Psoas muscle (tissue), 8 donors: ENCODE measurements around the gene GPR135. TPM values are rescaled to one million over a fixed set of nuclear protein-coding genes. Genes with fewer than 3 reads are reported as not detected.
"Not testable (repeated sequence)": the region's sequence is repeated elsewhere in the genome, so short reads cannot be mapped to it uniquely, and the experiment has no call there.

ENCODE experiments used
- ATAC-seq, 4 donors: fragments of 200-7000 bp; cut with Tn5 transposase; one replicate each; pipeline ENCODE4 v1.9.1; 2020; ENCODE audit warnings: moderate library complexity in 3 of 4, mild to moderate bottlenecking in 2 of 4
- DNase-seq, 2 donors: peaks; one replicate each; pipeline ENCODE4 v3.0.0-alpha.2; 2020
- H3K27ac ChIP-seq: fragments of 200-600 bp; one replicate; pipeline ENCODE4 v1.8.0; 2022
- H3K27me3 ChIP-seq, 3 donors: fragments of 200-600 bp in 1 of 3; one replicate each; pipeline versions ENCODE4 v1.6.1 to v1.8.0; 2013 to 2022; ENCODE audit warnings: low read length in 2 of 3, mild to moderate bottlenecking in 2 of 3, moderate library complexity in 1 of 3; ENCODE audit not compliant: insufficient read depth in 3 of 3
- H3K36me3 ChIP-seq, 2 donors: fragments of 200-600 bp in 1 of 2; one replicate each; pipeline versions ENCODE4 v1.6.1 to v1.8.0; 2013 to 2022; ENCODE audit warnings: low read depth in 1 of 2, mild to moderate bottlenecking in 1 of 2, moderate library complexity in 1 of 2; ENCODE audit not compliant: insufficient read depth in 1 of 2
- H3K4me1 ChIP-seq: fragments of 200-600 bp; one replicate; pipeline ENCODE4 v1.8.0; 2022
- H3K4me3 ChIP-seq: fragments of 200-600 bp; one replicate; pipeline ENCODE4 v1.8.0; 2022; ENCODE audit warnings: mild to moderate bottlenecking
- H3K9me3 ChIP-seq: fragments of 200-600 bp; one replicate; pipeline ENCODE4 v1.8.0; 2022
- CTCF ChIP-seq: fragments of 200-600 bp; IDR thresholded peaks from one replicate; pipeline ENCODE4 v1.8.0; 2022; ENCODE audit warnings: antibody characterized with exemption
- WGBS, 3 donors: extraction: QIAGEN DNeasy Blood & Tissue Kit; methylation state at CpG; one replicate each; pipeline versions ENCODE4 v1.1.6 to v1.1.7; 2013; 5-methylcytosine and 5-hydroxymethylcytosine counted together
- intact Hi-C, 2 donors: fragments of 100-400 bp; cut with DNase I; formaldehyde crosslinking; loops; one replicate each; pipeline versions ENCODE4 v1.11.0 to v1.14.2; 2022
- polyA plus RNA-seq, 3 donors: library from polyadenylated mRNA; stranded (reverse); fragments of 200-250 nt; gene quantifications; one replicate each; pipeline ENCODE4 v1.2.3, GENCODE V29; 2013
- total RNA-seq, 4 donors: library from RNA; stranded (reverse); fragmentation: NEBNext Ultra II Directional in 2 of 4; extraction: Animal tissue kit (Norgen Biotek cat#: 25700) in 2 of 4; gene quantifications; one replicate each; pipeline versions ENCODE4 v1.2.1 to v1.2.4, GENCODE V29; 2021 to 2023
- donor health status: healthy with polysubstance abuse.
- donor health status: DM: no; HTN: no; CAD: no; lungs with moderate emphysema.
- donor health status: Bipolar disorder and iron deficiency.
- donor health status: healthy.
- donor health status: DM: yes; HTN: yes; CAD: no.
- donor health status: DM: no; HTN: no; CAD: no.
- donor health status: DM: no; HTN: no; CAD: no.
- donor health status: DM: yes; HTN: yes; CAD: no.

GPR135 gene
- total and polyA plus RNA-seq, 7 donors: 0.84 to 2.7 (median 1.7) TPM

- H3K36me3 ChIP-seq: peaks cover 0 to 50% of the 10 kb centered on the region in 2 donors
- no peak overlapping the region for H3K27ac ChIP-seq
- no peak overlapping the region for H3K4me3 ChIP-seq
- ATAC-seq: no peak
- no peaks in the 10 kb centered on the region for H3K9me3 ChIP-seq
- DNase-seq: no peak
- TF ChIP-seq CTCF: no peak
- intact Hi-C loops: loop anchor here in 1 of 2 donors (10.0 kb wide), 1 partner anchor 434 kb away; no protein-coding TSS in a partner anchor
- H3K4me1 ChIP-seq: no peaks in the 10 kb centered on the region
- no peaks in the 10 kb centered on the region for H3K27me3 ChIP-seq
- 80 to 83% (median 81%) methylated on average over 2 of the region's 2 CpGs for WGBS, 3 donors
Measured at GRCh38 chr14:59458486-59458885, 6.7 kb downstream of the GPR135 start.

DNA sequence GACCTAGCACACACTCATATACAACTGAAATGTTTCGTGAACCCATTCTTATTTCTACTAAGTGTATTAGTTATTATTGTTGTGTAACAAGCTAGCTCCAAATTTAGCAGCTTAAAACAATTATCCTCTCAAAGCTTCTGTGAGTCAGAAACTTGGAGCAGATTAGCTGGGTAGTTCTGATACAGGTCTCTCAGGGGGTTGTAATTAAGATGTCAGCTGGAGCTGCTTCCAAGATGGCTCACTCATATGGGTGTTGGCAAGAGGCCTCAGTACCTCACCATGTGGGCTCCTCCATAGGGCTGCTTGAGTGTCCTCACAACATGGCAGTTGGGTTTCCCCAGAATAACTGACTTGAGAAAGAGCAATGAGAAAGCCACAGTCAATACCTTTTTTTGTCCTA, 9.8 kb downstream of the GPR135 start:
- intact Hi-C loops: loop anchor here in 1 of 2 donors (10.0 kb wide), 1 partner anchor 431 kb away; no protein-coding TSS in a partner anchor
- ATAC-seq (peak in 2 of 4 donors; percentile 15 to 41), DNase-seq (no peak)
- Histone ChIP-seq H3K27me3 (no peaks in the 10 kb centered on the region), H3K4me3 (no peak overlapping the region), H3K36me3 (peaks cover 0 to 57% of the 10 kb centered on the region in 2 donors), H3K9me3 (no peaks in the 10 kb centered on the region), H3K4me1 (no peaks in the 10 kb centered on the region), H3K27ac (no peak overlapping the region)
- 83 to 97% (median 96%) methylated on average over 1 of the region's 1 CpG for WGBS, 3 donors
- TF ChIP-seq CTCF: no peak

- WGBS, 3 donors: 19 to 30% (median 23%) methylated on average over 2 of the region's 2 CpGs
- Histone ChIP-seq H3K4me1 (no peaks in the 10 kb centered on the region), H3K27me3 (no peaks in the 10 kb centered on the region), H3K9me3 (no peaks in the 10 kb centered on the region), H3K36me3 (peaks cover 0 to 50% of the 10 kb centered on the region in 2 donors), H3K4me3 (no peak overlapping the region), H3K27ac (no peak overlapping the region)
- DNase-seq (no peak), ATAC-seq (peak; percentile 59 to 93 (median 79))
- intact Hi-C loops: loop anchor here in 1 of 2 donors (10.0 kb wide), 1 partner anchor 429 kb away; no protein-coding TSS in a partner anchor
- TF ChIP-seq CTCF: no peak
Measured at GRCh38 chr14:59454139-59454538, 11.0 kb downstream of the GPR135 start.

- WGBS, 3 donors: 98 to 100% (median 100%) methylated on average over 1 of the region's 1 CpG
- no peak for ATAC-seq
- Histone ChIP-seq H3K9me3 (no peaks in the 10 kb centered on the region), H3K27ac (no peak overlapping the region), H3K4me1 (no peaks in the 10 kb centered on the region), H3K4me3 (no peak overlapping the region), H3K27me3 (no peaks in the 10 kb centered on the region), H3K36me3 (peaks cover 0 to 36% of the 10 kb centered on the region in 2 donors)
- no peak for DNase-seq
- no peak for TF ChIP-seq CTCF
- intact Hi-C loops: loop anchor here in 1 of 2 donors (10.0 kb wide), 1 partner anchor 427 kb away; no protein-coding TSS in a partner anchor
Measured at GRCh38 chr14:59451849-59452248, 13.3 kb downstream of the GPR135 start.

DNA sequence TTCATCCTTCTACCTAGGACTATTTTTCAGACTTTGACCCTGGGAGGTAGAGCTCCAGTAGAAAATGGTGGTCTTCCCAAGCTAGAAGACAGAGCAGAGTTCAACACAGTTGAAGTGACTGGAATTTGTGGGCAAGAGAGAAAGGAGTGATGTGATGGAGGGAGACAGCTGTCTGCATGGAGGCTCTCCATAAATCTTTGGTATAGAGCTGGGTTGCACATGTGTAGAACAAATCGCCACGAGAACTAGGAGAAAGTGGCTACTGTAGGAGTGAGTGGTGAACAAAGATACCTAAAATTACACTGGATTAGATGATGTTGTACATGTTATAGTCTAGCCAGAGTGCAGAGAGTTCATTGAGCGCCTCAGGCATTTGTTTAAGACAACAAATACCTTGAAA, 14.5 kb downstream of the GPR135 start:
- no peak for TF ChIP-seq CTCF
- no peak overlapping the region for H3K4me3 ChIP-seq
- WGBS, 3 donors: 50 to 69% (median 61%) methylated on average over 3 of the region's 3 CpGs
- intact Hi-C loops: loop anchor here in 1 of 2 donors (10.0 kb wide), 1 partner anchor 426 kb away; no protein-coding TSS in a partner anchor
- H3K27ac ChIP-seq: no peak overlapping the region
- ATAC-seq: no peak
- DNase-seq: no peak
- no peaks in the 10 kb centered on the region for H3K9me3 ChIP-seq
- H3K4me1 ChIP-seq: no peaks in the 10 kb centered on the region
- peaks cover 0 to 25% of the 10 kb centered on the region in 2 donors for H3K36me3 ChIP-seq
- H3K27me3 ChIP-seq: no peaks in the 10 kb centered on the region

DNA sequence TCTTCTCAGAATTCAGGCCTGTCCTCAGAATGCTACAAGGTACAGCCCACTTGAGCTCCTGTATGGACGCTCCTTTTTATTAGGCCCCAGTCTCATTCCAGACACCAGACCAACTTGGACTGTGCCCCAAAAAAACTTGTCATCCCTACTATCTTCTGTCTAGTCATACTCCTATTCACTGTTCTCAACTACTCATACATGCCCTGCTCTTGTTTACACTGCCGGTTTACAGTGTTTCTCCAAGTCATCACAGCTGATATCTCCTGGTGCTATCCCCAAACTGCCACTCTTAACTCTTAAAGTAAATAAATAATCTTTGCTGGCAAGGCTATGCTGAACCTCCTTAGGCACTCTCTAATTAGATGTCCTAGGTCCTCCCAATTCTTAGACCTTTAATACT, 16.5 kb downstream of the GPR135 start:
- ATAC-seq: not testable (repeated sequence)

More for the DNA sequence above, 16.5 kb downstream of the GPR135 start:
- H3K27ac ChIP-seq, H3K4me3 ChIP-seq, H3K27me3 ChIP-seq, H3K4me1 ChIP-seq, H3K9me3 ChIP-seq, DNase-seq, intact Hi-C loops: not testable (repeated sequence)
- 60 to 94% (median 69%) methylated on average over 1 to 2 of the region's 2 CpGs for WGBS, 3 donors
- H3K36me3 ChIP-seq: peaks cover 0 to 14% of the 10 kb centered on the region in 2 donors
